Endothelial cell of umbilical vein (primary cell): ENCODE data around the gene S100A1.

Experiments
- CTCF ChIP-seq, 2 donors: IDR thresholded peaks; 1 replicate in 1 of 2; 2 replicates in 1 of 2; pipeline ENCODE4 v1.5.1; 2011; ENCODE audit warnings: low read length in 2 of 2, mild to moderate bottlenecking in 2 of 2, moderate library complexity in 2 of 2, control low read depth in 1 of 2, inconsistent platforms in 1 of 2, low read depth in 1 of 2; ENCODE audit not compliant: insufficient read depth in 1 of 2; ENCODE audit errors: extremely low read depth in 1 of 2
- EZH2 ChIP-seq: IDR thresholded peaks from 2 replicates; pipeline ENCODE4 v1.6.1; 2012; ENCODE audit warnings: borderline replicate concordance, low read depth, mild to moderate bottlenecking, moderate library complexity, low read length, inconsistent platforms; ENCODE audit not compliant: severe bottlenecking
- FOS ChIP-seq: IDR thresholded peaks from 2 replicates; pipeline ENCODE4 v1.6.1; 2011; ENCODE audit warnings: mild to moderate bottlenecking, low read length, moderate library complexity, borderline replicate concordance; ENCODE audit not compliant: insufficient read depth
- GATA2 ChIP-seq: IDR thresholded peaks from 2 replicates; pipeline ENCODE4 v1.7.0; 2011; ENCODE audit warnings: low read depth, mild to moderate bottlenecking, moderate library complexity, mixed read lengths, low read length; ENCODE audit not compliant: insufficient read length, insufficient read depth
- JUN ChIP-seq: IDR thresholded peaks from 2 replicates; pipeline ENCODE4 v1.6.1; 2011; ENCODE audit warnings: borderline replicate concordance, low read depth; ENCODE audit not compliant: insufficient read length, insufficient read depth
- MAX ChIP-seq: IDR thresholded peaks from 2 replicates; pipeline ENCODE4 v1.6.1; 2011; ENCODE audit not compliant: insufficient read depth, insufficient read length
- MYC ChIP-seq: IDR thresholded peaks from one replicate; pipeline ENCODE4 v1.6.1; 2011; ENCODE audit warnings: mild to moderate bottlenecking, low read depth, low read length
- POLR2A ChIP-seq: IDR thresholded peaks from 2 replicates; pipeline ENCODE4 v1.6.1; 2012; ENCODE audit warnings: low read depth, mild to moderate bottlenecking, control low read depth, low read length
- POLR2AphosphoS5 ChIP-seq: IDR thresholded peaks from 2 replicates; pipeline ENCODE4 v1.6.1; 2012; ENCODE audit warnings: low read depth, mild to moderate bottlenecking, control low read depth, low read length, moderate library complexity; ENCODE audit not compliant: insufficient read depth

GRCh38 chr1:153585006-153585405 is 43.2 kb upstream of the S100A1 start:
- TF ChIP-seq JUN, result no peak
- no peak for TF ChIP-seq MAX
- TF ChIP-seq POLR2AphosphoS5, result no peak
- TF ChIP-seq POLR2A, result no peak
- TF ChIP-seq EZH2, result no peak
- TF ChIP-seq CTCF (IDR thresholded peaks at IDR 0.05; ENCODE audit: extremely low read depth in 1 of 2, insufficient read depth in 1 of 2, low read depth in 1 of 2, low read length in 2 of 2), result no peak
- no peak for TF ChIP-seq FOS
- no peak for TF ChIP-seq MYC
- no peak for TF ChIP-seq GATA2
